ENCODE results near the gene OR51B6. TPM values are rescaled to one million over a fixed set of nuclear protein-coding genes. Genes with fewer than 3 reads are reported as not detected.
"Not testable (repeated sequence)": the region's sequence is repeated elsewhere in the genome, so short reads cannot be mapped to it uniquely, and the experiment has no call there.

Gene OR51B6
- polyA plus RNA-seq, 1 experiment, result not detected

- no peak overlapping the region for H3K4me3 ChIP-seq (ENCODE audit: low read depth, low read length)
- POLR2A ChIA-PET, result no interaction called here
- no peaks in the 10 kb centered on the region for H3K27me3 ChIP-seq (ENCODE audit: control insufficient read depth, insufficient read depth, low read length)
Measured at GRCh38 chr11:5364214-5364613, 12.9 kb downstream of the OR51B6 start.

GRCh38 chr11:5366365-5366764 lies 15.1 kb downstream of the OR51B6 start:
- 0 out of 2 replicates have a peak, but pooled peaks have one; percentile 8 for TF ChIP-seq CTCF (IDR thresholded peaks at IDR 0.05; ENCODE audit: insufficient read depth, low read depth, low read length)
- H3K36me3 ChIP-seq (ENCODE audit: control insufficient read depth, insufficient read depth, low read length); H3K27me3 ChIP-seq (ENCODE audit: control insufficient read depth, insufficient read depth, low read length); DNase-seq (ENCODE audit: low read depth); POLR2A ChIA-PET; H3K4me3 ChIP-seq (ENCODE audit: low read depth, low read length): not testable (repeated sequence)
- CTCF ChIA-PET, result interaction anchor here (0.7 to 1.1 kb wide), 3 partner anchors 52 to 162 kb away, joined by 3 to 4 read pairs (median 3); no protein-coding TSS in a partner anchor

More at GRCh38 chr11:5364214-5364613, 12.9 kb downstream of the OR51B6 start:
- DNase-seq (ENCODE audit: low read depth), result peak; percentile 53
- no peaks in the 10 kb centered on the region for H3K36me3 ChIP-seq (ENCODE audit: control insufficient read depth, insufficient read depth, low read length)
- no peak for TF ChIP-seq CTCF (IDR thresholded peaks at IDR 0.05; ENCODE audit: insufficient read depth, low read depth, low read length)
- CTCF ChIA-PET, result interaction anchor here (0.8 to 2.5 kb wide), 5 partner anchors 16 to 159 kb away, joined by 3 to 10 read pairs (median 3); no protein-coding TSS in a partner anchor

GRCh38 chr11:5366856-5367255 lies 15.5 kb downstream of the OR51B6 start:
- DNase-seq (ENCODE audit: low read depth), result no peak
- no peak for TF ChIP-seq CTCF (IDR thresholded peaks at IDR 0.05; ENCODE audit: insufficient read depth, low read depth, low read length)
- ChIA-PET POLR2A (no interaction called here), CTCF (interaction anchor here (0.8 to 1.8 kb wide), 4 partner anchors 14 to 238 kb away, joined by 3 to 6 read pairs (median 4); no protein-coding TSS in a partner anchor)
- Histone ChIP-seq H3K27me3 (ENCODE audit: control insufficient read depth, insufficient read depth, low read length) (no peaks in the 10 kb centered on the region), H3K36me3 (ENCODE audit: control insufficient read depth, insufficient read depth, low read length) (no peaks in the 10 kb centered on the region), H3K4me3 (ENCODE audit: low read depth, low read length) (no peak overlapping the region)

GRCh38 chr11:5367448-5368074 lies 16.3 kb downstream of the OR51B6 start:
- TF ChIP-seq CTCF (IDR thresholded peaks at IDR 0.05; ENCODE audit: insufficient read depth, low read depth, low read length), result no peak
- ChIA-PET CTCF (interaction anchor here (0.5 to 1.8 kb wide), 6 partner anchors 13 to 253 kb away, joined by 3 to 6 read pairs (median 3); no protein-coding TSS in a partner anchor), POLR2A (no interaction called here)
- Histone ChIP-seq H3K4me3 (ENCODE audit: low read depth, low read length) (no peak overlapping the region), H3K27me3 (ENCODE audit: control insufficient read depth, insufficient read depth, low read length) (no peaks in the 10 kb centered on the region), H3K36me3 (ENCODE audit: control insufficient read depth, insufficient read depth, low read length) (no peaks in the 10 kb centered on the region)
- DNase-seq (ENCODE audit: low read depth), result no peak

GRCh38 chr11:5368502-5369043 lies 17.3 kb downstream of the OR51B6 start:
- Histone ChIP-seq H3K27me3 (ENCODE audit: control insufficient read depth, insufficient read depth, low read length) (no peaks in the 10 kb centered on the region), H3K36me3 (ENCODE audit: control insufficient read depth, insufficient read depth, low read length) (no peaks in the 10 kb centered on the region), H3K4me3 (ENCODE audit: low read depth, low read length) (no peak overlapping the region)
- ChIA-PET CTCF (interaction anchor here (1.2 to 1.8 kb wide), 4 partner anchors 12 to 244 kb away, joined by 3 to 6 read pairs (median 4); no protein-coding TSS in a partner anchor), POLR2A (no interaction called here)
- DNase-seq (ENCODE audit: low read depth), result no peak
- no peak for TF ChIP-seq CTCF (IDR thresholded peaks at IDR 0.05; ENCODE audit: insufficient read depth, low read depth, low read length)

Data from BJ (cell line).